Lower lobe of right lung (tissue), 2 donors: Measurements from ENCODE around the gene C22orf31. TPM values are rescaled to one million over a fixed set of nuclear protein-coding genes. Genes with fewer than 3 reads are reported as not detected.
A peak's percentile ranks its signal among the peaks of the same experiment; 100 is the strongest.

Source experiments
- ATAC-seq, 2 donors: fragments of 200-7000 bp; cut with Tn5 transposase; one replicate each; pipeline ENCODE4 v1.9.1; 2020 to 2022; ENCODE audit warnings: mild to moderate bottlenecking in 2 of 2, moderate library complexity in 2 of 2
- DNase-seq: peaks from one replicate; pipeline ENCODE4 v3.0.0-alpha.2; 2020
- H3K27ac ChIP-seq: fragments of 200-600 bp; one replicate; pipeline ENCODE4 v1.8.0; 2022
- H3K27me3 ChIP-seq: fragments of 200-600 bp; one replicate; pipeline ENCODE4 v1.8.0; 2022; ENCODE audit warnings: low read depth
- H3K36me3 ChIP-seq: fragments of 200-600 bp; one replicate; pipeline ENCODE4 v1.8.0; 2022; ENCODE audit warnings: mild to moderate bottlenecking
- H3K4me1 ChIP-seq: fragments of 200-600 bp; one replicate; pipeline ENCODE4 v1.8.0; 2022
- H3K4me3 ChIP-seq: fragments of 200-600 bp; one replicate; pipeline ENCODE4 v1.8.0; 2022; ENCODE audit warnings: mild to moderate bottlenecking
- H3K9me3 ChIP-seq: fragments of 200-600 bp; one replicate; pipeline ENCODE4 v1.8.0; 2022
- CTCF ChIP-seq: fragments of 200-600 bp; IDR thresholded peaks from one replicate; pipeline ENCODE4 v1.8.0; 2022; ENCODE audit warnings: antibody characterized with exemption, mild to moderate bottlenecking
- intact Hi-C: fragments of 100-400 bp; cut with DNase I; formaldehyde crosslinking; loops from one replicate; pipeline ENCODE4 v1.11.0; 2022
- total RNA-seq: library from RNA; stranded (reverse); fragmentation: NEBNext Ultra II Directional; extraction: Animal tissue kit (Norgen Biotek cat#: 25700); gene quantifications from one replicate; pipeline ENCODE4 v1.2.1, GENCODE V29; 2021
- donor health status: DM: no; HTN: yes; CAD: no; lungs with severe emphysema.

The C22orf31 gene
- total RNA-seq, 1 donor from 2014 or later, result not detected

- peak overlapping the region; percentile 71 for H3K27ac ChIP-seq
- peaks cover 10% of the 10 kb centered on the region for H3K27me3 ChIP-seq
- no peak for DNase-seq
- peak in 1 of 2 donors; percentile 0 for ATAC-seq
- H3K4me3 ChIP-seq, result peak overlapping the region; percentile 85
- no peaks in the 10 kb centered on the region for H3K36me3 ChIP-seq
- no peak for TF ChIP-seq CTCF
- intact Hi-C loops, result no loop called here
- H3K9me3 ChIP-seq, result no peaks in the 10 kb centered on the region
- H3K4me1 ChIP-seq, result peaks cover 38% of the 10 kb centered on the region
These were observed 12.7 kb upstream of the C22orf31 start for GRCh38 chr22:29074276-29074772.

DNA sequence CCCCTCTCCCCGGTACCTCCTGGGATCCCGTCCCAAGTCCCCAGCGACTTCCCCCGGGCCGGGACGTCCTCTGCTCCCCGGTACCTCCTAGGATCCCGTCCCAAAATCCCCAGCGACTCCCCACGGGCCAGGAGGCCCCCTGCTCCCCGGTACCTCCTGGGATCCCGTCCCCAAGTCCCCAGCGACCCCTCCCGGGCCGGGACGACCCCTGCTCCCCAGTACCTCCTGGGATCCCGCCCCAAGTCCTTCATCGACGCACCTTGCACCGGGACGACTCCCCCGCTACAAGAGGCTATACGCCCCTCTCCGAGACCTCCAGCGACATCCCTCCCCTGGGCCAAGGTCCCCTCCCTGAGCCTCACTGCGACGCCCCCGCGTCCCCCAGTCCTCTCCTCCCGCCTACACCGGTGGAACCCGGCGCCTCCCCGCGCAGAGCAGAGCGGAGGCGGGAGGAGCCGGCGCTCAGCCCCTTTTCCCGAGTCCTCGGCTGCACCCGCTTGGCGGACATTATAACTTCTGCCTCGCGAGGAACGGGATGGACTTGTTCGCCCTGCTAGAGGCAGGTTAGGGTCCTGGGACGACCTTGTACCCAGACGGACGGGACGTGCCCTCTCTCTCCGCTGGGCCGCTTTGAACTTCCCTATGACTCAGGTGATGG lies 12.1 kb upstream of the C22orf31 start:
- Histone ChIP-seq H3K9me3 (no peaks in the 10 kb centered on the region), H3K27me3 (peaks cover 10% of the 10 kb centered on the region), H3K36me3 (no peaks in the 10 kb centered on the region), H3K27ac (peak overlapping the region; percentile 71), H3K4me3 (peak overlapping the region; percentile 85), H3K4me1 (peaks cover 32% of the 10 kb centered on the region)
- ATAC-seq (peak; percentile 49 to 68), DNase-seq (peak; percentile 64)
- TF ChIP-seq CTCF, result no peak
- intact Hi-C loops, result no loop called here

- peak within 1 kb of the TSS; percentile 85 for H3K4me3 ChIP-seq
- H3K27ac ChIP-seq, result peak within 1 kb of the TSS; percentile 71
- H3K9me3 ChIP-seq, result no peaks in the 10 kb centered on the region
- peaks cover 27% of the 10 kb centered on the region for H3K4me1 ChIP-seq
- ATAC-seq (peak; percentile 3), DNase-seq (no peak)
- intact Hi-C loops, result no loop called here
- peaks cover 10% of the 10 kb centered on the region for H3K27me3 ChIP-seq
- TF ChIP-seq CTCF, result no peak
- H3K36me3 ChIP-seq, result no peaks in the 10 kb centered on the region
These were observed 11.5 kb upstream of the C22orf31 start, which contains the start of gene KREMEN1 for GRCh38 chr22:29072979-29073617. Gene KREMEN1, plus strand, starts transcription at chr22:29073035. Its CDS starts 96 bp downstream, at chr22:29073131.

DNA sequence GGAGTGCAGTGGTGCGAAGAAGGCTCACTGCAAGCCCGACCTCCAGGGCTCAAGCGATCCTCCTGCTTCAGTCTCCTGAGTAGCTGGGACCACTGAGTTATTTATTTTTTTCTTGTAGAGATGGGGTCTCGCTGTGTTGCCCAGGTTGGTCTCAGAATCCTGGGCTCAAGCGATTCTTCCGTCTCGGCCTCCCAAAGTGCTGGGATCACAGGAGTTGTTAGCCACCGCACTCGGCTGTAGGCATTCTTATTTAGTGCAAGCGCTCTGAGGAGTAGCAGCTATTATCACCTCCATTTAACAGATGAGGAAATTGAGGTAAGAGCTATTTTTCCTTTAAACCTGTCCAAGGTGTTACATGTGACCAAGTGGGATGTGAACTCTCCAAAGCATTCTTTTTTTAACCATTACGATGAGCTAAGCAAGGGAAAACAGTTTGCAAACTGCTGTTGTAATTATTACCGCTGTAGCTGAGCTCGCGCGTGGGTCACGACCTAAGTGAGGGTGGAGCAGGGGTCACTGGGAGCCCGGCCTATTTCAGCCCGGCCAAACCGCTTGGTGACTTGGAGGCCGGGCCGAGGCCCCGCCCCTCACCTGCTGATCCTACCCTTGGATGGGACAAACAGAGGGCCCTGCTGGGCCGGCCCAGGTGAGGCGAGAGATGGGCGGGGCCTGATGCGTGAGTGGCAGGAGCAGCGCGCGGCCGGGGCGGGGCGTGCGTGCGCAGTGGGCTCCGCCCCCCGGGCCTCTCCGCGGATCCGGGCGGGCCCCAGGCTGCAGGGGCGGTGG lies 10.8 kb upstream of the C22orf31 start:
- DNase-seq, result peak; percentile 97
- H3K4me1 ChIP-seq, result peaks cover 24% of the 10 kb centered on the region
- H3K36me3 ChIP-seq, result no peaks in the 10 kb centered on the region
- no peak overlapping the region for H3K27ac ChIP-seq
- peak overlapping the region; percentile 85 for H3K4me3 ChIP-seq
- peak; percentile 97 for ATAC-seq
- peaks cover 10% of the 10 kb centered on the region for H3K27me3 ChIP-seq
- intact Hi-C loops, result no loop called here
- H3K9me3 ChIP-seq, result no peaks in the 10 kb centered on the region
- no peak for TF ChIP-seq CTCF

DNA sequence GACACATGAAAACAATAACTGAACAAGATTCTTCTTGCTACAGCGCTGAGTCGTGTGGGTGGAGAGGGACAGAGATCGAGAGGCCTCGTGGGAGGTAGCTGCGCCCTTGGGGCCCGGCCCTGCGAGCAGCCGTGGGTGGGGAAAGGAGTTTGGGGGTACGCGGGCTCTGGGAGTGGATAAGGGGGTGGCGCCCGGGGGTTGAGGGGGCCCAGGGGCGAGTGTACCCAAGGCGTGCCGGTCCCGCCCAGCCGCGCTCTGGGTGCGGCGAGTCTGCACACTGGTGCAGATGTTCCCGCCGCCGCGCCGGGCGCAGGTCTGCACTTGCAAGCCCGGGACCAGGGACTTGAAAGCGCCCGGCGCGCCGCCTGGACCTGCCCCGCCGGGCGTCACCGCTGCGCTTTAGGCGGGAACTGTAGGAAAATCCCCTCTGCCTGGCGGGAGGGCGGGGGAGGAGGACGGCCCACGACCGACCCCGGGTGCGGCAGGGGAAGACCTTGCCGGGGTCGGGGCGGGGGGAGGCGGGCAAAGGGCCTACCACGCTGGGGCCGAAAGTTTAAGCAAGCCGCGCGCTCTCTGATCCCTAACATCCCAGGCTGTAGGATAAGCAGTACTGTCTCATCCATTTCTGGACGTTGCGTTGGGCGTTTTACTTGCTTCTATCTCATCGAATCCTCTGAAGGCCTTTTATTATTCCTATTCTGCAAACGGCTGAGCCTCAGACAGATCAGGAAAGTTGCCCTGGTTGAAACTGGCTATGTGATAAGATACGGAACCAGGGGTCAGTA lies 9.8 kb upstream of the C22orf31 start:
- H3K4me3 ChIP-seq, result peak overlapping the region; percentile 85

More for the DNA sequence above, 9.8 kb upstream of the C22orf31 start:
- ATAC-seq (peak; percentile 31 to 40), DNase-seq (peak; percentile 72)
- intact Hi-C loops, result no loop called here
- Histone ChIP-seq H3K36me3 (no peaks in the 10 kb centered on the region), H3K27me3 (peaks cover 10% of the 10 kb centered on the region), H3K9me3 (no peaks in the 10 kb centered on the region), H3K27ac (no peak overlapping the region), H3K4me1 (peaks cover 24% of the 10 kb centered on the region)
- no peak for TF ChIP-seq CTCF
